SK-N-SH treated with all-trans-retinoic acid at 6 μM for 48 hours (cell line): ENCODE data around the gene PRMT2.

Experiments
- ATAC-seq: fragments of 200-7000 bp; cut with Tn5 transposase; 3 replicates; pipeline ENCODE4 v1.9.1; 2020; ENCODE audit warnings: mild to moderate bottlenecking, moderate library complexity
- ARNTL ChIP-seq: fragments of 450-650 bp; formaldehyde crosslinking; IDR thresholded peaks from 2 replicates; pipeline ENCODE4 v1.5.0; 2020; ENCODE audit warnings: low read depth, mild to moderate bottlenecking, moderate library complexity, borderline replicate concordance
- BACH2 ChIP-seq: fragments of 250-450 bp; sonication (Bioruptor Pico); IDR thresholded peaks from 2 replicates; pipeline ENCODE4 v1.9.0; 2021; ENCODE audit warnings: mild to moderate bottlenecking, borderline replicate concordance
- CREB5 ChIP-seq: fragments of 250-450 bp; sonication (Bioruptor Pico); IDR thresholded peaks from 2 replicates; pipeline ENCODE4 v1.5.1; 2020; ENCODE audit warnings: low read depth, mild to moderate bottlenecking, moderate library complexity
- CSDC2 ChIP-seq: fragments of 250-450 bp; sonication (Bioruptor Pico); IDR thresholded peaks from 2 replicates; pipeline ENCODE4 v1.5.0; 2020; ENCODE audit warnings: mild to moderate bottlenecking, moderate library complexity
- CSRNP3 ChIP-seq: fragments of 250-450 bp; sonication (Bioruptor Pico); IDR thresholded peaks from 2 replicates; pipeline ENCODE4 v1.5.1; 2021; ENCODE audit warnings: mild to moderate bottlenecking, moderate library complexity
- ESRRG ChIP-seq: fragments of 250-450 bp; sonication (Bioruptor Pico); IDR thresholded peaks from 2 replicates; pipeline ENCODE4 v1.6.1; 2021; ENCODE audit warnings: mild to moderate bottlenecking
- GLIS3 ChIP-seq: fragments of 250-450 bp; sonication (Bioruptor Pico); IDR thresholded peaks from 2 replicates; pipeline ENCODE4 v1.5.0; 2020; ENCODE audit warnings: mild to moderate bottlenecking, moderate library complexity
- ISL1 ChIP-seq: fragments of 250-450 bp; sonication (Bioruptor Pico); IDR thresholded peaks from 2 replicates; pipeline ENCODE4 v2.1.2; 2022; ENCODE audit warnings: mild to moderate bottlenecking, moderate library complexity
- PPARA ChIP-seq: fragments of 250-450 bp; sonication (Bioruptor Pico); IDR thresholded peaks from 2 replicates; pipeline ENCODE4 v1.5.0; 2020; ENCODE audit warnings: mild to moderate bottlenecking, borderline replicate concordance
- RARB ChIP-seq: fragments of 250-450 bp; sonication (Bioruptor Pico); IDR thresholded peaks from 2 replicates; pipeline ENCODE4 v1.8.0; 2021; ENCODE audit warnings: mild to moderate bottlenecking, moderate library complexity
- SNAI2 ChIP-seq: fragments of 250-450 bp; sonication (Bioruptor Pico); IDR thresholded peaks from 2 replicates; pipeline ENCODE4 v1.5.0; 2020; ENCODE audit warnings: mild to moderate bottlenecking, moderate library complexity
- TCF4 ChIP-seq: fragments of 250-450 bp; sonication (Bioruptor Pico); IDR thresholded peaks from 2 replicates; pipeline ENCODE4 v1.8.0; 2021; ENCODE audit warnings: mild to moderate bottlenecking, moderate library complexity, borderline replicate concordance
- TOX ChIP-seq: fragments of 250-450 bp; sonication (Bioruptor Pico); IDR thresholded peaks from 2 replicates; pipeline ENCODE4 v1.8.0; 2021; ENCODE audit warnings: mild to moderate bottlenecking, moderate library complexity, borderline replicate concordance
- TSHZ2 ChIP-seq: fragments of 250-450 bp; sonication (Bioruptor Pico); IDR thresholded peaks from 2 replicates; pipeline ENCODE4 v1.5.0; 2020; ENCODE audit warnings: mild to moderate bottlenecking, moderate library complexity
- ZC3H10 ChIP-seq: fragments of 250-450 bp; sonication (Bioruptor Pico); IDR thresholded peaks from 2 replicates; pipeline ENCODE4 v1.5.1; 2021; ENCODE audit warnings: mild to moderate bottlenecking, moderate library complexity
- ZFP3 ChIP-seq: fragments of 250-450 bp; sonication (Bioruptor Pico); IDR thresholded peaks from 2 replicates; pipeline ENCODE4 v1.5.0; 2020; ENCODE audit warnings: mild to moderate bottlenecking, moderate library complexity
- ZFP30 ChIP-seq: fragments of 450-650 bp; formaldehyde crosslinking; IDR thresholded peaks from 2 replicates; pipeline ENCODE4 v1.5.0; 2022; ENCODE audit warnings: mild to moderate bottlenecking, moderate library complexity
- ZNF565 ChIP-seq: fragments of 450-650 bp; formaldehyde crosslinking; conservative IDR thresholded peaks from 2 replicates; pipeline ENCODE4 v1.5.0; 2020; ENCODE audit warnings: low read depth, mild to moderate bottlenecking, moderate library complexity
- ZNF8 ChIP-seq: fragments of 450-650 bp; formaldehyde crosslinking; IDR thresholded peaks from 2 replicates; pipeline ENCODE4 v1.5.0; 2020; ENCODE audit warnings: mild to moderate bottlenecking, moderate library complexity
- TF ChIP-seq, protein P1 (sequence below): fragments of 250-450 bp; sonication (Bioruptor Pico); IDR thresholded peaks from 2 replicates; pipeline ENCODE4 v1.8.0; 2021; ENCODE audit warnings: low read depth, mild to moderate bottlenecking, moderate library complexity, borderline replicate concordance
- TF ChIP-seq, protein P2 (sequence below): fragments of 250-450 bp; sonication (Bioruptor Pico); IDR thresholded peaks from 2 replicates; pipeline ENCODE4 v1.8.0; 2020; ENCODE audit warnings: mild to moderate bottlenecking, moderate library complexity, borderline replicate concordance

Gene PRMT2

DNA sequence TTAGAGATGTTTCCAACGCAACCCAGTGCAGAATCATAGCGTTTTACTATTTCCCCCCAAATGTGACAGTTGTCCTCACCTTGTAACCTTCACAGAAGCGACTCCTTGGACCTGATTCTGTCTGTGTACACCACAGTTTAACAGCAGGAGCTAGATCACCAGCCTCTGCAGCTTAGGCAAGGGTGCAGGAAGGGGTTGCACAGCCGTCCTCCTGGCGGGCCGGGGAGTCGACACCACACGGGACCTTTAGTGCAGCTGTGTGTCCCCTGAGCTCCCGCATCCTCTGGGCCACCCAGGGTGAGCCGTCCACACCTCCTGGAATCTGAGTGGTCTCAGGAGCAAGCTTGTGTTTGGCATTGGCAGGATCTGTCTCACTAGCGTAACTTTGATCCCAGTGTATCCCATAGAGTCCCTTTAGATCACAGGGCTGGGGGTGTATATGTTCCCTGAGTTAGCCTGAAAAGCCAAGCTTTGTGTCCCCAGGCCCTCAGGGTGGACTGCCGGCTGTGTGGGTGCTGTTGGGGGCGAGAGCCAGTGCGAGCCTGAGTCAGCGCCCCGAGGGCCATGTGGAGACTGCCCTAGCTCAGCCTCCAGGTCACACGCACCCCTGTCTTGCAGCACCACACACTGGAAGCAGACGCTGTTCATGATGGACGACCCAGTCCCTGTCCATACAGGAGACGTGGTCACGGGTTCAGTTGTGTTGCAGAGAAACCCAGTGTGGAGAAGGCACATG, 27.5 kb downstream of the PRMT2 start:
- ATAC-seq = no peak
- TF ChIP-seq PPARA = no peak
- no peak for TF ChIP-seq ZNF8 (CRISPR knock-in tag)
- no peak for TF ChIP-seq TSHZ2 (CRISPR knock-in tag)
- no peak for TF ChIP-seq CREB5 (CRISPR knock-in tag)
- no peak for TF ChIP-seq ARNTL
- no peak for TF ChIP-seq BACH2 (CRISPR knock-in tag)
- TF ChIP-seq SNAI2 = no peak
- TF ChIP-seq CSDC2 (CRISPR knock-in tag) = no peak
- no peak for TF ChIP-seq ZNF565 (CRISPR knock-in tag)
- TF ChIP-seq, protein P1, sequence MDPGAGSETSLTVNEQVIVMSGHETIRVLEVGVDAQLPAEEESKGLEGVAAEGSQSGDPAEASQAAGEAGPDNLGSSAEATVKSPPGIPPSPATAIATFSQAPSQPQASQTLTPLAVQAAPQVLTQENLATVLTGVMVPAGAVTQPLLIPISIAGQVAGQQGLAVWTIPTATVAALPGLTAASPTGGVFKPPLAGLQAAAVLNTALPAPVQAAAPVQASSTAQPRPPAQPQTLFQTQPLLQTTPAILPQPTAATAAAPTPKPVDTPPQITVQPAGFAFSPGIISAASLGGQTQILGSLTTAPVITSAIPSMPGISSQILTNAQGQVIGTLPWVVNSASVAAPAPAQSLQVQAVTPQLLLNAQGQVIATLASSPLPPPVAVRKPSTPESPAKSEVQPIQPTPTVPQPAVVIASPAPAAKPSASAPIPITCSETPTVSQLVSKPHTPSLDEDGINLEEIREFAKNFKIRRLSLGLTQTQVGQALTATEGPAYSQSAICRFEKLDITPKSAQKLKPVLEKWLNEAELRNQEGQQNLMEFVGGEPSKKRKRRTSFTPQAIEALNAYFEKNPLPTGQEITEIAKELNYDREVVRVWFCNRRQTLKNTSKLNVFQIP (CRISPR knock-in tag) = no peak
- TF ChIP-seq ISL1 (CRISPR knock-in tag) = no peak
- TF ChIP-seq CSRNP3 (CRISPR knock-in tag) = no peak
- TF ChIP-seq TCF4 (CRISPR knock-in tag) = no peak
- TF ChIP-seq ESRRG (CRISPR knock-in tag) = no peak
- no peak for TF ChIP-seq GLIS3
- TF ChIP-seq, all 23 proteins: peak for 0

GRCh38 chr21:46663754-46664153, 28.3 kb downstream of the PRMT2 start:
- no peak for TF ChIP-seq CREB5 (CRISPR knock-in tag)
- no peak for TF ChIP-seq TOX
- no peak for TF ChIP-seq TCF4 (CRISPR knock-in tag)
- no peak for TF ChIP-seq ZNF565 (CRISPR knock-in tag)
- TF ChIP-seq ZFP3 (CRISPR knock-in tag) = no peak
- TF ChIP-seq, protein P1 (CRISPR knock-in tag) = no peak
- no peak for TF ChIP-seq ZFP30
- TF ChIP-seq ZC3H10 (CRISPR knock-in tag) = no peak
- no peak for TF ChIP-seq GLIS3
- TF ChIP-seq CSDC2 (CRISPR knock-in tag) = no peak
- TF ChIP-seq, protein P2, sequence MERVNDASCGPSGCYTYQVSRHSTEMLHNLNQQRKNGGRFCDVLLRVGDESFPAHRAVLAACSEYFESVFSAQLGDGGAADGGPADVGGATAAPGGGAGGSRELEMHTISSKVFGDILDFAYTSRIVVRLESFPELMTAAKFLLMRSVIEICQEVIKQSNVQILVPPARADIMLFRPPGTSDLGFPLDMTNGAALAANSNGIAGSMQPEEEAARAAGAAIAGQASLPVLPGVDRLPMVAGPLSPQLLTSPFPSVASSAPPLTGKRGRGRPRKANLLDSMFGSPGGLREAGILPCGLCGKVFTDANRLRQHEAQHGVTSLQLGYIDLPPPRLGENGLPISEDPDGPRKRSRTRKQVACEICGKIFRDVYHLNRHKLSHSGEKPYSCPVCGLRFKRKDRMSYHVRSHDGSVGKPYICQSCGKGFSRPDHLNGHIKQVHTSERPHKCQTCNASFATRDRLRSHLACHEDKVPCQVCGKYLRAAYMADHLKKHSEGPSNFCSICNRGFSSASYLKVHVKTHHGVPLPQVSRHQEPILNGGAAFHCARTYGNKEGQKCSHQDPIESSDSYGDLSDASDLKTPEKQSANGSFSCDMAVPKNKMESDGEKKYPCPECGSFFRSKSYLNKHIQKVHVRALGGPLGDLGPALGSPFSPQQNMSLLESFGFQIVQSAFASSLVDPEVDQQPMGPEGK (CRISPR knock-in tag) = no peak
- TF ChIP-seq RARB (CRISPR knock-in tag) = no peak
- no peak for TF ChIP-seq CSRNP3 (CRISPR knock-in tag)
- ATAC-seq = no peak
